Measurements from ENCODE around the gene GNB1L. TPM values are rescaled to one million over a fixed set of nuclear protein-coding genes. Genes with fewer than 3 reads are reported as not detected.

Gene GNB1L
- total RNA-seq, 1 donor: 5.2 TPM

- TF ChIP-seq CTCF (IDR thresholded peaks at IDR 0.05; ENCODE audit: insufficient read depth, low read length): no peak
- no peak for DNase-seq (ENCODE audit: low read depth)
- no peak overlapping the region for H3K4me3 ChIP-seq (ENCODE audit: low read depth, low read length)
These were observed 46.2 kb upstream of the GNB1L start for GRCh38 chr22:19900707-19901436.

GRCh38 chr22:19898831-19899567, 44.3 kb upstream of the GNB1L start:
- no peak for TF ChIP-seq CTCF (IDR thresholded peaks at IDR 0.05; ENCODE audit: insufficient read depth, low read length)
- no peak for DNase-seq (ENCODE audit: low read depth)
- H3K4me3 ChIP-seq (ENCODE audit: low read depth, low read length): no peak overlapping the region

- no peak overlapping the region for H3K4me3 ChIP-seq (ENCODE audit: low read depth, low read length)
- DNase-seq (ENCODE audit: low read depth): no peak
- TF ChIP-seq CTCF (IDR thresholded peaks at IDR 0.05; ENCODE audit: insufficient read depth, low read length): no peak
These were observed 43.5 kb upstream of the GNB1L start for GRCh38 chr22:19898145-19898544.

GRCh38 chr22:19897726-19898125, 43.1 kb upstream of the GNB1L start:
- no peak for DNase-seq (ENCODE audit: low read depth)
- no peak for TF ChIP-seq CTCF (IDR thresholded peaks at IDR 0.05; ENCODE audit: insufficient read depth, low read length)

GRCh38 chr22:19896665-19897355, 42.1 kb upstream of the GNB1L start:
- no peak for DNase-seq (ENCODE audit: low read depth)
- no peak for TF ChIP-seq CTCF (IDR thresholded peaks at IDR 0.05; ENCODE audit: insufficient read depth, low read length)

More at GRCh38 chr22:19897726-19898125, 43.1 kb upstream of the GNB1L start:
- H3K4me3 ChIP-seq (ENCODE audit: low read depth, low read length): no peak overlapping the region

GRCh38 chr22:19895160-19895849, 40.6 kb upstream of the GNB1L start:
- H3K4me3 ChIP-seq (ENCODE audit: low read depth, low read length): no peak overlapping the region
- no peak for DNase-seq (ENCODE audit: low read depth)
- TF ChIP-seq CTCF (IDR thresholded peaks at IDR 0.05; ENCODE audit: insufficient read depth, low read length): no peak

More at GRCh38 chr22:19896665-19897355, 42.1 kb upstream of the GNB1L start:
- no peak overlapping the region for H3K4me3 ChIP-seq (ENCODE audit: low read depth, low read length)
